Neural cell (in vitro differentiated cells): ENCODE data around the gene NID2.

Experiments
- RAD21 ChIP-seq: fragments of 450-650 bp; conservative IDR thresholded peaks from 2 replicates; pipeline ENCODE4 v1.6.1; 2014; ENCODE audit warnings: antibody characterized with exemption, mild to moderate bottlenecking, moderate library complexity
- REST ChIP-seq: IDR thresholded peaks from 2 replicates; pipeline ENCODE4 v1.6.1; 2012; ENCODE audit warnings: borderline replicate concordance

- TF ChIP-seq RAD21 = no peak
- no peak for TF ChIP-seq REST
These were observed 25.2 kb downstream of the NID2 start for GRCh38 chr14:52043690-52044089.
